K562 (cell line): ENCODE data around the gene ABCA4. TPM values are rescaled to one million over a fixed set of nuclear protein-coding genes. Genes with fewer than 3 reads are reported as not detected.

ENCODE experiments used
- ATAC-seq: fragments of 200-7000 bp; cut with Tn5 transposase; 3 replicates; pipeline ENCODE4 v1.9.1; 2020; ENCODE audit warnings: moderate library complexity
- BruUV-seq: library from RNA; stranded (reverse); fragments of 400-500 nt; replicated peaks from 2 replicates; lab custom pipeline; 2021; lab: Mats Ljungman, UMichigan
- CTCF ChIA-PET: fragments of 300-600 bp; formaldehyde crosslinking; extraction: SDS; loops from one replicate; lab custom pipeline; 2021; ENCODE audit warnings: low intra/inter-chr PET ratio; lab: Yijun Ruan, JAX
- POLR2A ChIA-PET: fragments of 300-600, 350-650 bp; sonication (Branson Sonifier 250); formaldehyde crosslinking; extraction: SDS; loops from one replicate; lab custom pipeline; 2021; ENCODE audit warnings: antibody characterized with exemption, inconsistent platforms; lab: Yijun Ruan, JAX
- DNase-seq, 4 experiments: peaks; one replicate each; pipeline versions ENCODE4 v3.0.0 to v3.0.0-alpha.2; 2011 to 2018; ENCODE audit warnings: low spot score in 3 of 4, mixed read lengths in 3 of 4; ENCODE audit errors: extremely low read depth in 1 of 4
- FAIRE-seq: peaks from 2 replicates; lab custom pipeline; 2011; peaks lifted over from hg19 to GRCh38; lab: Jason Lieb, UNC
- H2AFZ ChIP-seq: 2 replicates; pipeline ENCODE4 v1.6.0; 2011; ENCODE audit warnings: low read depth, low read length, control low read depth, inconsistent platforms
- H3K27ac ChIP-seq: fragments of 200-600 bp; 3 replicates; pipeline ENCODE4 v1.8.0; 2011; ENCODE audit warnings: low read depth, mild to moderate bottlenecking, control low read depth, inconsistent platforms, low read length, moderate library complexity, mixed read lengths; ENCODE audit errors: extremely low read depth
- H3K27me3 ChIP-seq, 2 experiments: fragments of 300-600 bp in 1 of 2; 2 replicates in 1 of 2; 3 replicates in 1 of 2; pipeline versions ENCODE4 v1.6.0 to v1.8.0; 2011; ENCODE audit warnings: inconsistent platforms in 2 of 2, low read length in 2 of 2, mild to moderate bottlenecking in 1 of 2, mixed read lengths in 1 of 2, moderate library complexity in 1 of 2; ENCODE audit not compliant: control insufficient read depth in 2 of 2, insufficient read depth in 2 of 2
- H3K36me3 ChIP-seq: fragments of 300-600 bp; 3 replicates; pipeline ENCODE4 v1.8.0; 2011; ENCODE audit warnings: mild to moderate bottlenecking, low read length, inconsistent platforms; ENCODE audit not compliant: control insufficient read depth, insufficient read depth
- H3K4me1 ChIP-seq, 2 experiments: fragments of 200-600 bp in 1 of 2; replicated peaks in 1 of 2; 2 replicates in 1 of 2; 3 replicates in 1 of 2; pipeline versions ENCODE4 v1.5.1 to v1.8.0; 2011; ENCODE audit warnings: inconsistent platforms in 2 of 2, low read length in 2 of 2, mild to moderate bottlenecking in 1 of 2, mixed read lengths in 1 of 2, moderate library complexity in 1 of 2; ENCODE audit not compliant: control insufficient read depth in 2 of 2, insufficient read depth in 2 of 2
- H3K4me2 ChIP-seq: 2 replicates; pipeline ENCODE4 v1.6.1; 2011; ENCODE audit warnings: low read length, control low read depth, inconsistent platforms, mixed read lengths; ENCODE audit not compliant: insufficient read depth
- H3K4me3 ChIP-seq: fragments of 200-600 bp; sonication (generic), shearing (Covaris generic); 2 replicates; pipeline ENCODE4 v1.5.1; 2016; ENCODE audit warnings: control low read depth, inconsistent platforms
- H3K79me2 ChIP-seq: fragments of 200-600 bp; 3 replicates; pipeline ENCODE4 v1.8.0; 2011; ENCODE audit warnings: low read length, inconsistent platforms; ENCODE audit not compliant: control insufficient read depth, insufficient read depth
- H3K9ac ChIP-seq, 2 experiments: 2 replicates each; pipeline versions ENCODE4 v1.6.0 to v1.6.1; 2011; ENCODE audit warnings: low read depth in 2 of 2, low read length in 2 of 2, control low read depth in 1 of 2, inconsistent platforms in 1 of 2, mild to moderate bottlenecking in 1 of 2, mixed read lengths in 1 of 2; ENCODE audit not compliant: insufficient read depth in 1 of 2
- H3K9me1 ChIP-seq: one replicate; pipeline ENCODE4 v1.6.0; 2011; ENCODE audit warnings: inconsistent platforms, mild to moderate bottlenecking, low read length, moderate library complexity; ENCODE audit not compliant: control insufficient read depth, insufficient read depth
- H3K9me3 ChIP-seq: replicated peaks from 2 replicates; pipeline ENCODE4 v1.5.1; 2011; ENCODE audit warnings: low read depth, low read length, inconsistent platforms; ENCODE audit not compliant: control insufficient read depth, insufficient read depth
- H4K20me1 ChIP-seq: replicated peaks from 2 replicates; pipeline ENCODE4 v1.6.1; 2011; ENCODE audit warnings: low read length, inconsistent platforms, mixed read lengths; ENCODE audit not compliant: control insufficient read depth, insufficient read depth
- E2F3 ChIP-seq: fragments of 250-450 bp; sonication (Bioruptor Pico); IDR thresholded peaks from 2 replicates; pipeline ENCODE4 v1.4.0; 2020; ENCODE audit warnings: mild to moderate bottlenecking
- ETS1 ChIP-seq: conservative IDR thresholded peaks from 2 replicates; pipeline ENCODE4 v1.6.1; 2011; ENCODE audit warnings: low read depth, mild to moderate bottlenecking, low read length; ENCODE audit not compliant: control insufficient read depth
- STAG1 ChIP-seq: sonication (generic); formaldehyde crosslinking; IDR thresholded peaks from 2 replicates; pipeline ENCODE4 v1.5.0; 2020; ENCODE audit warnings: missing genetic modification reagents, borderline replicate concordance
- TSC22D4 ChIP-seq: fragments of 450-650 bp; IDR thresholded peaks from 2 replicates; pipeline ENCODE4 v1.6.1; 2016; ENCODE audit warnings: missing genetic modification characterization, missing biosample characterization, control low read depth
- WGBS: fragments of 100-300 bp; shearing (Covaris generic); methylation state at CpG from one replicate; pipeline ENCODE4 v1.1.6; 2016; ENCODE audit warnings: low coverage, mixed read lengths; ENCODE audit not compliant: insufficient coverage; ENCODE audit errors: missing lambda C conversion rate; 5-methylcytosine and 5-hydroxymethylcytosine counted together
- in situ Hi-C: fragments of 300-500 bp; cut with MboI; formaldehyde crosslinking; loops from 4 replicates; pipeline ENCODE4 v1.15.0; 2018; ENCODE audit warnings: inconsistent platforms, mixed read lengths
- intact Hi-C: fragments of 100-400 bp; cut with micrococcal nuclease; formaldehyde crosslinking; loops from 2 replicates; pipeline ENCODE4 v1.14.2; 2022
- polyA plus RNA-seq, 8 experiments: library from polyadenylated mRNA; depleted of rRNA in 4 of 8; stranded (reverse) in 5 of 8; unstranded in 3 of 8; fragments of >200 nt; fragmentation: Nextera tagmentation in 2 of 8; fragmentation: Illumina TruSeq in 1 of 8; extraction: Ambion mirVana in 2 of 8; extraction: Trizol in 1 of 8; gene quantifications; 2 replicates each; pipeline versions ENCODE4 v1.2.1 to v1.2.3, GENCODE V29; 2011 to 2014; ENCODE audit warnings: inconsistent platforms in 1 of 8, missing spikeins in 1 of 8
- total RNA-seq, 7 experiments: library from RNA; depleted of rRNA in 6 of 7; stranded (reverse); fragments of >200 nt in 6 of 7; fragmentation: Illumina TruSeq in 2 of 7; extraction: Trizol in 2 of 7; gene quantifications; 2 replicates each; pipeline versions ENCODE4 v1.2.1 to v1.2.3, GENCODE V29; 2011 to 2021; ENCODE audit warnings: low replicate concordance in 1 of 7

Gene ABCA4
- total and polyA plus RNA-seq, 9 of the 15 experiments (the other 6 are each of a cell fraction or from before 2014, with no cell fraction given): 0.01 to 0.04 TPM; not detected in 7

DNA sequence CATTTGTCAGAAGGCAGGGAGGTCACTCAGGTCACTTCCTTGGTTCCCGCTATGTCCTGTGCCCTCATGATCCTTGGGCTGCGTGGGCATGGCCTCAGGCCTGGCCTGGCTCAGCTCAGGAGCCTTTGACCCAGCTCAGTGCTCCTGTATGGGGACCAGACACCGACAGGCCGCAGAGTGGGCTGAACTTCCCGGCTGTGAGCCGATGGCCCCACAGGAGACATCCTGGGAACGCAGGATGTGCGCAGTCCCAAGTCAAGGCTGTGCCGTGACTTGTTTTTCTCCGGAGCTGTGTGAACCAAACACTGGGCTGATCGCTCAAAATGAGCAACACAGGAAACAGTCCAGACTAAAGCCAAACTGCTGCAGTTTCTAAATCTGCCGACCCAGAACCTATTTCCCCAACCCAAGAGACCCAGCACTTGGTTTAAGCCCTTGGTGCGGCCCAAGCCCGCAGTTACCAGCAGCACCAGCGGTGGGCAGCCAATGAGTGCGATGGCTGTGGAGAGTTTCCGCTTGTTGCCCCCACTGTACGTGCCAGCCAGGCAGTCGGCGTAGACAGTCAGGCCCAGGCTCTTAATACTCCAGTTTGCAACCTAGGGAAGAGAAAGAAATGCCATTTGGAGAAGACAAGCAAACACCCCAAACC lies 119.4 kb downstream of the ABCA4 start:
- Histone ChIP-seq H3K79me2 (no peaks in the 10 kb centered on the region), H3K27me3 (peaks cover 2 to 31% of the 10 kb centered on the region in 2 experiments; a peak in 3 of 5 replicates), H3K27ac (no peak overlapping the region), H3K36me3 (no peaks in the 10 kb centered on the region), H3K9me3 (no peaks in the 10 kb centered on the region), H4K20me1 (no peaks in the 10 kb centered on the region; the same call in 1 of the 2 replicates), H3K4me1 (peaks cover 5 to 7% of the 10 kb centered on the region in 2 experiments; a peak in 2 of 5 replicates), H3K4me2 (no peak overlapping the region), H3K9ac (no peak overlapping the region), H3K4me3 (no peak overlapping the region), H2AFZ (no peak overlapping the region), H3K9me1 (no peaks in the 10 kb centered on the region)
- 7% methylated on average over 19 of the region's 20 CpGs for WGBS
- no peak for DNase-seq
- POLR2A ChIA-PET: interaction anchor here (0.6 kb wide), 1 partner anchor 329 kb away, joined by 3 read pairs; no protein-coding TSS in a partner anchor
- 0 out of 3 replicates have a peak, but pooled peaks have one; percentile 25 for ATAC-seq
- BruUV-seq: no TSS peak
- intact Hi-C loops (no loop called here), in situ Hi-C loops (no loop called here)
- TF ChIP-seq STAG1 (no peak), E2F3 (CRISPR knock-in tag) (no peak), ETS1 (no peak), TSC22D4 (tag) (no peak)
- no peak for FAIRE-seq
- CTCF ChIA-PET: no interaction called here
